Inflammatory macrophage treated with lipopolysaccharide for 4 hours (primary cell): ENCODE results near the gene ZNF407.

Experiments
- DNase-seq: peaks from one replicate; pipeline ENCODE4 v3.0.0-alpha.2; 2020

ZNF407 gene

DNA sequence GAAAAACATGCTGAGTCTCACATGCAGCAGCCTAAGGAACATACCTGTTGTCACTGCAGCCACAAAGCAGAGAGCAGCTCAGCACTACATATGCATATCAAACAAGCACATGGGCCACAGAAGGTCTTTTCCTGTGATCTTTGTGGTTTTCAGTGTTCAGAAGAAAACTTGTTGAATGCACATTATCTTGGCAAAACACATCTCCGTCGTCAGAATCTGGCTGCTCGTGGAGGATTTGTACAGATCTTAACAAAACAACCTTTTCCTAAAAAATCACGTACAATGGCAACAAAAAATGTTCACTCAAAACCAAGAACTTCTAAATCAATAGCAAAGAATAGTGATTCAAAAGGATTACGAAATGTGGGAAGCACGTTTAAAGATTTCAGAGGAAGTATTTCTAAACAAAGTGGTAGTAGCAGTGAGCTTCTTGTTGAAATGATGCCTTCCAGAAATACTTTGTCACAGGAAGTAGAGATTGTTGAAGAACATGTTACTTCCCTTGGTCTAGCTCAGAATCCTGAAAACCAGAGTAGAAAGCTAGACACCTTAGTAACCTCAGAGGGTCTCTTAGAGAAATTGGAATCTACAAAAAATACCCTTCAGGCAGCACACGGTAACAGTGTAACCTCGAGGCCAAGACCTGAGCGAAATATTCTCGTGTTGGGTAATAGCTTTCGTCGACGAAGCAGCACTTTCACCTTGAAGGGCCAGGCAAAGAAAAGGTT lies 34.1 kb downstream of the ZNF407 start:
- DNase-seq, result peak; percentile 75

DNA sequence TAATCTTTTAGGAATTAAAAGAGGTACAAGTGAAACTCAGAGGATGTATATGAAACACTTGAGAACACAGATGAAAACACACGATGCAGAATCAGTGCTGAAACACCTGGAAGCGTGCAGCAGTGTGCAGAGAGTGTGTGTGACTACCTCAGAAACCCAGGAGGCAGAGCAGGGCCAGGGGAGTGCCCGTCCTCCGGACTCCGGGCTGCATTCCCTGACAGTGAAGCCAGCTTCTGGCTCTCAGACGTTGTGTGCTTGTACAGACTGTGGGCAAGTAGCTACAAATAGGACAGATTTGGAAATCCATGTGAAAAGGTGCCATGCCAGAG lies 34.6 kb downstream of the ZNF407 start:
- DNase-seq, result no peak

- DNase-seq, result no peak
These were observed 35.2 kb downstream of the ZNF407 start for GRCh38 chr18:74632856-74633255.

- DNase-seq, result no peak
These were observed 36.1 kb downstream of the ZNF407 start for GRCh38 chr18:74633652-74634352.

DNA sequence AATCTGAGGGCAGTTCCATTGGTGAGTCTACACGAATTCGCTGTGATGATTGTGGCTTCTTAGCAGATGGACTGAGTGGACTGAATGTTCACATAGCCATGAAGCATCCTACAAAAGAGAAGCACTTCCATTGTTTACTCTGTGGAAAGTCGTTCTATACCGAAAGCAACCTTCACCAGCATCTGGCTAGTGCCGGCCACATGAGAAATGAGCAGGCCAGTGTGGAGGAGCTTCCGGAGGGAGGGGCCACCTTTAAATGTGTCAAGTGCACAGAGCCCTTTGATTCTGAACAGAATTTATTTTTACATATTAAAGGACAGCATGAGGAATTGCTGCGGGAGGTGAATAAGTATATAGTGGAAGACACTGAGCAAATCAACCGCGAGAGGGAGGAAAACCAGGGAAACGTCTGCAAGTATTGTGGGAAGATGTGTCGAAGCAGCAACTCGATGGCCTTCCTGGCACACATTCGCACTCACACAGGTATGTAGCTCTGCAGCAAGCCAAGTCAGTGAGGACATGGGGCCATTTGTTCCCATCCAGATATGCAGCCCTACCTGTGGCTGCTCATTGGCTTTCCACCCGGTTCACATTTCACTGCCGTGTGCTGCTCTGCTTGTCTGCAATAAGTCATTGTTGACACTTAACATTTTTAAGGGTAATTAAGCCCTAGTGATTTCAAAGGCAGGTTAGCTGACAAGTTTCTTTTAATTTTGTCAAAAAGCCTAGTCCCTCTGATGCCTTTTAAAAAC lies 37.7 kb downstream of the ZNF407 start:
- no peak for DNase-seq

DNA sequence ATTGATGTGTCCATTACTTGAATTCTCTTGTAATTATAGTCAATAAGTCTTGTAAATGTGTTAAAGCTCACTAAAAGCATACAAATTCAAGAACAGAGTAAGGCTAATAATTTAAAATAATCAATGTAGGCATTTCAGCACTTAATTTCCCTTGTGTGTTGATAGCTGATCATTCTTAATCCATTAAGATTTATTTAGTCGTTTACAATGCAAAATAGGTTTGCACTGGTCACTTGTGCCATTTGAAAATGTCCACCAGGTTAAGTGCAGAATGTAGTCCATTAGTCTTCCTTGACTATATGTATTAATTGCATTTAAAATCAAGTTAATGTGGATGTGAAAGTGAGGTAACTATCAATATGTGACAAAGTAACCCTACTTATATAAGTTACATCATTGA lies 39.4 kb downstream of the ZNF407 start:
- DNase-seq, result no peak

DNA sequence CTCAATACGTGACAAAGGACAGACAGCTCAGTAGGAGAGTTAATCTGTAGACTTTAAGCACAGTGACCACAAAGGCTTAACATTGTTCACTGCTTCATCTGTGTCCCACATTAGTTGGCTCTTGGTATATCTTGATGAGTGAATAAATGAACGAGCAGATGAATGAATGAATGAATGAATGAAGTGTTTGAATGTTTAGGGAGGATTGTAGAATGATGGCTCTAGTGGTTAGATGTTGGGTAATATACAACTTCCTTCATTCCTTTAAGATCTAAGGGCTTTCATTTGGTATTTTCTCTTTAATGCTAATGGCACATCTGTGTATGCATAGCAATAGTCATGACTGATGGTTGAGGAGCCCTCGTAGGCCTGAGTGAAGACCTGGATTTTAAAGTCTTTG lies 40.5 kb downstream of the ZNF407 start:
- DNase-seq, result no peak

GRCh38 chr18:74644713-74645112 lies 47.0 kb downstream of the ZNF407 start:
- no peak for DNase-seq

DNA sequence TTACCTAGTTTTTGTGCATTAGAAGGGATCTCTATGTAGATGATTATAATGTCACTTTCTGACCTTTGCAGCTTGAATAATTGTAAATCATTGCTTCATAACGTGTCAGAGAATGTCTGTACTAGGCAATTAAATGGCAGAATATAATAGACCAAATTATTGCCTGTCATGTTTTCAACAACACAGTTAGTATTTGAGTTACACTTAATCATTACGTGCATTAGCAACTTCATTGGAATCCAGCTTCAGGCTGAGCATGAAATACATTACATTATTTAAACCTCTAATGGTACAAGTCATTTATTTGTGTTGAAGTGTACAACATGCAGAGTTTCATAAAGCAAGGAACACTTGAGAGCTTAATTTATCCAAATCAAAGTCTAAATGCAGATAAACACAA lies 48.0 kb downstream of the ZNF407 start:
- no peak for DNase-seq

DNA sequence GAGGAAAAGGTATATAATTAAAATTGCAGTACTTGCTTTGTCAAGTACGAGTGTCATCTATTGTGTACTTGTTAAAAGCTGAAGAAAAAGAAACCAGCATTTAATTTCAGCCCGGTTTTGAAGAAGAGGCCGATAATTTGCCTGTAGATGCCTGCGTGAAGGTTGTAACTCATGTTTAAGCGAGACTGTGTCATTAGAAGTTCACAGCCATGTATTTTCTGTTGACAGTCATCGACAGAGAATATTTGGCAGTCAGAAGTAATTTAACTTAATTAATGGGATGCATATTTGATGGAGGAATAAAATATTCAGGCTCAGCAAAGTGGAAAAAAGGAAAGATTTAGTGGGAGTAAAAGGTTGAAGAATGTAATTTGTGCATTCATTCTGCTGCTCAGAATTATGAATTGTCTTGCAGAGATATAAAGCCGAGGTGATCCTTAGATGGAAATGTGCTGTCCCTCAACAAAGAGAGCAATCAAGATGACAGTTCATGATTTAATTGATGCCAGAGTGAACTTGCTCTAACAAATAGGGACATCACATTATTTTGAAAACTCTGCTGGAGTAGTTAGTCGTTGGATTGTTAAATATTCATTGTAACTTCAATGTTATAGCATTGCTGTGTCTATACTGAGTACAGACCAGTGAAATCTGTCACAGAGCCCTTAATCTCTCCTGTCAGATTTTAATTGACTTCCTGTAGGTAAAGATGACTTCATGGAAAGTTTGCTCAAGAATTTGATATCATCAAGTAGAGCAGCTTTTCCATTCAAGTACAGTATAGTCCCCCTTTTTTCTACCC lies 53.9 kb downstream of the ZNF407 start:
- DNase-seq, result no peak

GRCh38 chr18:74652392-74652988 lies 54.8 kb downstream of the ZNF407 start:
- peak; percentile 44 for DNase-seq

GRCh38 chr18:74654638-74655037 lies 57.0 kb downstream of the ZNF407 start:
- peak; percentile 5 for DNase-seq

- no peak for DNase-seq
These were observed 63.3 kb downstream of the ZNF407 start for GRCh38 chr18:74661008-74661407.

GRCh38 chr18:74661691-74662090 lies 64.0 kb downstream of the ZNF407 start:
- DNase-seq, result no peak

GRCh38 chr18:74662622-74663021 lies 65.0 kb downstream of the ZNF407 start:
- DNase-seq, result no peak

DNA sequence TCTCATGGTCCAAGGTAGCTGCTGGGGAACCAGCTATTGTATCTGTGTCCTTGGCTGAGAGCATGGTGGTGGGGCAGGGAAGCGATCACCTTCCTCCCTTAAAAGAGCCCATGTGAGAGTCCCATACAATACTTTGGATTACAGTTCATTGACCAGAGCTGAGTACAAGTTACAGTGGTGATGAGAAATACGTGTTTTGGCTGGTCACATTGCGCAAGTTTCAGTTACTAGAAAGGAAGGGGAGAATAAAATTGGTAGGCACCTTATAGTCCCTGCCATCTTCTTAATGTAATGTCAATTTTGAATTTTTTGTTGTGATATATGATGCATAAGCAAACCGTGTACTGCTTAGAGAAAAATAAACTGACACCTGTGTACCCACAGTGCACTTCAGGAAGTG lies 67.7 kb downstream of the ZNF407 start:
- DNase-seq, result no peak

- DNase-seq, result no peak
These were observed 68.2 kb downstream of the ZNF407 start for GRCh38 chr18:74665905-74666304.

GRCh38 chr18:74669136-74669798 lies 71.6 kb downstream of the ZNF407 start:
- no peak for DNase-seq

GRCh38 chr18:74672371-74672770 lies 74.7 kb downstream of the ZNF407 start:
- DNase-seq, result no peak

GRCh38 chr18:74674487-74674886 lies 76.8 kb downstream of the ZNF407 start:
- no peak for DNase-seq

DNA sequence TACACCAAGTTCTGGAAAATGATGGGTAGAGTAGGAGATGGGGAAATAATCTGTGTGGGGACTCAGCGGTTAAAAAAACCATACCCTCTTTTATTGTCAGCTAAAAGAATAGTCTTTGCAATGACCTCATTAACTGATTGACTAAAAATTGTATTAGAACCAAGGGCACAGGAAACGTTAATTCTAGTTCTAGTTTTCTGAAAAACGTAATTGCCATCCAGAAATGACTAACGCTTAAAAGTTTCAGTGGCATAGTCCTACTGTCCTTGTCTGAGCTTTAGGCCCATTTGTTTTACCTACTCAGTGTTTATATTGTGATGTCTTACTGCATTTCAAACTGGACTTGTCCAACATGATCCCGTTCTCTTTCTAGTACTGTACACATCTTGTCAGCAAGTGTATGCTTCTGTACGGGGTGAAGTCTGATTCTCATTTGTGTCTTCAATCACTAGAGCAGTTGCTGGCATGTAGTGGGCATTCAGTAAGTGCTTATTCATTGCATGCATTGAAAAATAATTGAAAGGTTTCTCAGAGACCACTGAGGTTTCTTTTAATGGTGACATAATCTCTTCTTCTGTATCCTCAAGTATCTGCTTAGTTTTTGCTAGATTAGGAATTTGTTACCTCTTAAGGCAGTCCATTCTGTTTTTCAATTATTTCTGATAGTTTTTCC lies 81.5 kb downstream of the ZNF407 start:
- DNase-seq, result no peak

DNA sequence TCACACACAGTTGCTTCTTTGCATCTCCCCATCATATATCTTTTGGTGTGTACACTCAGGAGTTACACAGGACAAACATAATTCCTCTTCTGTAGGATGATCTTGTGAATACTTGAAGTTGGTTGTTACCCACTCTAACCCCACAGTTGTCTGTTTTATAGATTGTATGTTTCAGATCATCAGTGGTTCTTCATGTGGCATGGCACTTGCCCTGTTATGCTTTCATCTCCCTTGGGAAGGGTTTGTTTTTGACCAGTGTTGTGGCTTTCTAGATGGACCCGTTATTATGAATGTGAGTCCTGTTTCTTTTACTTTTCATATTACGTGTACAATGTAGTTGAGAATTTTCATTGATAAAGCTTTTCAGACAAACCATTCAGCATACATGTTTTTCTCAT lies 82.0 kb downstream of the ZNF407 start:
- DNase-seq, result no peak
